GM15510 (cell line): ENCODE results near the gene YOD1.

Source experiments
- POLR2A ChIP-seq: IDR thresholded peaks from 3 replicates; pipeline ENCODE4 v1.6.1; 2011; ENCODE audit warnings: borderline replicate concordance; ENCODE audit not compliant: insufficient read length; ENCODE audit errors: extremely low read depth

The YOD1 gene

DNA sequence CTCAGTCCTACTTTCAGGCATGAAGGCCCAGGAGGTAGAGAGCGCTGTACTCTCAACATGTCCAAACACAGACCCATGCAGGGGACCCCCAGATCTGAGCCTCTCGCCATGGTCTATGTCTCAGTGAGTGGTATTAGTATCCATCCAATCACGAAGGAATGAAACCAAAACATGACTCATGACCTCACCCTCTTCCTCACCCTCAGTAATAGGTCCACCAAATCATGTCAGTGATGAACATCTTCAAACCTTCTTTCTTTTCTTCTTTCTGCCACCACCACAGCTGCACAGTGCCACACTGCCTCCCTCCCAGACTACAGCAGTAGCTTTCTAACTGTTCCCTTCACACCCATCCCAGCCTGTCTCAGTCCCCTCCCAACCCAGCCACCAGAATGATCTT, 35.2 kb downstream of the YOD1 start:
- TF ChIP-seq POLR2A: no peak

DNA sequence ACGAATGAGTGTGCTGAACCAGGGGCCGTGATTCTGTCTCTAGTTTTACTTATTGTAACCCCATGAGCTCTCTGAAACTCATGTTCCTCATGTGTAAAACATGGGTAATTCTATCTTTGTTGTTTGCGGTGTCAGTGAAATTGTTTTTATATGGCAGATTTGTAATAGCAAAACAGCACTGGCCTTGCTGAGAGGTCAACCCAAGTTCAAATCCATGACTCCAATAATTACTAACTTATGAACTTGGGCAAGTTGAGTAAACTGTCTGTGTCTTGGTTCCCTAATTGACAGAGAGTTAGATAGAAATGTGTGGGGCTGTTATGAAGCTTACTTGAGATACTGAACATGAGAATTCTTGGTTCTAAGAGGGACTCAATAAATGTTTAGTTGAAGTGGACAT, 36.3 kb downstream of the YOD1 start:
- no peak for TF ChIP-seq POLR2A

DNA sequence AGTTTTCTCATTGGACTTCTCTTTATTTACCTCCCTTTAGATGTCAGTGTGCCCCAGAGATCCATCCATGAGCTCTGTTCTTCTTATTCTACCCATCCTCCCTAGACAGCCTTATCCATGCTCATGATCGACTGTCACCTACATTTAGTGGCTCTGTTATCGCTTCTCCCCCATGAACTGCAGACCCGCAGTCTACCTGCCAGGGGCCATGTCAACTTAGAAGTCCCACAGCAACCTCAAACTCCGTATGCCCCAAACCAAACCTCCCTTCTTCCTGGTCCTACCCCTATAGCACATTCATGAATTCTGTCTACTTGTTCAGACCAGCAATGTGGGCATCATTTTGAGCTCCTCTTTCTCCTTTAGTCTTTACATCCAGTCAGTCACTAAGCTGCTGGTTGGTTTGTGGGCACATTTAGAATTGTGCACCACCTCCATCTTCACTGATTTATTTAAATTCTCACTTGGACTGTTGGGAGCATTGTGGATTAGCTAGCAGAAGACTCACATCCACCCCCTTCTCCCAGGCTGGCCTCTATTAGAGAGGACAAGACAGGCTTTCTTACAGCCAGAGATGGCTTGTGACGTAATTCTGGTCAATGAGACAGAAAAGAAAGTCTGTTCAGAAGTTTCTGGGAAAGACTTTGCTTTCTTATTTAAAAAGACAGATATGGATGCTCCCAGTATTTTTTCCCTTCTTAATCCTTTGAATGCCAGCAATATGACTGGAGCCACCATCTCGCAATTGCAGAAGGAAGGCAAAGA, 37.5 kb downstream of the YOD1 start:
- no peak for TF ChIP-seq POLR2A

DNA sequence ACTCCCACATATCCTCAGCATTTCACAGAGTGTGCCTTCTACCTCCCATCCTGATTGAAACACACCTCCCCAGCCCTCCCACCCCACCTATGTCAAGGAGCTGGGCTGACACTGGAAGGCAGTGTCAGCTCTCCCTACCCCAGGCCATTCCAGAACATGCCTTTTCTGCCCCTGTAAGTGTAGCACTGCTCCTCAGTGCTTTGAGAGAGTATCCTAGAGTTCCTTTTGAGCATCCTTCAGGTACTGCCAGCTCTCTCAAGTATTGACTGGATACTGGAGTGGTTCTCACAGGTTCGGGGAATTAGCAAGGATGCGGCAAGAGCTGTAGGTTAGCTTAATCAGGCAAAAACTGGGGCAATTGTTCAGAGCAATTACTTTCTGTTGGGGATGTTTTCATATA, 40.3 kb downstream of the YOD1 start:
- no peak for TF ChIP-seq POLR2A

GRCh38 chr1:207009945-207010344, 41.1 kb downstream of the YOD1 start:
- TF ChIP-seq POLR2A: no peak

DNA sequence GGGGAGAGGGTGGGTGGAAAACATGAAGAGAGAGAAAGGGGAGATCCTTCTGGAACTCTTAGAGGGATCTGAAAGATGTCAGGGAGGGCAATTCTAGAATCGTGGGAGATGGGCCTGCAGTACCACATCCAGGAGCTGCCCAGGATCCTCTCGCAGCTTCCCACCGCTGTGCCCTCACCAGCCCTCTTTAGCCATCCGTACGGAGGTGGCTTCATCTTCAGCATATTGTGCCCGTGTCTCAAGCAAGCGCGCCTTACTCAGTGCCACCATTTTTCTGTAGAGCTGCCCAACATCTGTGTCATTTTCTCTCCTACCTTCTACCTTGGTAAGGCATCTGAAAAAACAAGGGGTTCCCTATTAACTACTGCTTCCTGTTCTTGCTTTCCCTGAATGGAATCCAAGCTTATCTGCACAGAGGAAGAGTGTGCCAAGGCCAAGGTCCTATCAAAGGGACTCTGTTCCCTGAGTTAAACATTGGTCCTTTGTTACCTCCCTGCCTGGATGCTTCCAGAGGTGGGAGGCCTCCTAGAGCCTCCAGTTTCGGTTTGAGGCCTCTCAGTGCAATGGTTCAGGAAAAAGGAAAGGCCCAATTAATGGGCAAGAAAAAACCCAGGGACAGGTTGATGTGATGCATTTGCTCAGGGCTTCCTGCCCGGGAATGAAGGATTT, 41.7 kb downstream of the YOD1 start:
- no peak for TF ChIP-seq POLR2A

DNA sequence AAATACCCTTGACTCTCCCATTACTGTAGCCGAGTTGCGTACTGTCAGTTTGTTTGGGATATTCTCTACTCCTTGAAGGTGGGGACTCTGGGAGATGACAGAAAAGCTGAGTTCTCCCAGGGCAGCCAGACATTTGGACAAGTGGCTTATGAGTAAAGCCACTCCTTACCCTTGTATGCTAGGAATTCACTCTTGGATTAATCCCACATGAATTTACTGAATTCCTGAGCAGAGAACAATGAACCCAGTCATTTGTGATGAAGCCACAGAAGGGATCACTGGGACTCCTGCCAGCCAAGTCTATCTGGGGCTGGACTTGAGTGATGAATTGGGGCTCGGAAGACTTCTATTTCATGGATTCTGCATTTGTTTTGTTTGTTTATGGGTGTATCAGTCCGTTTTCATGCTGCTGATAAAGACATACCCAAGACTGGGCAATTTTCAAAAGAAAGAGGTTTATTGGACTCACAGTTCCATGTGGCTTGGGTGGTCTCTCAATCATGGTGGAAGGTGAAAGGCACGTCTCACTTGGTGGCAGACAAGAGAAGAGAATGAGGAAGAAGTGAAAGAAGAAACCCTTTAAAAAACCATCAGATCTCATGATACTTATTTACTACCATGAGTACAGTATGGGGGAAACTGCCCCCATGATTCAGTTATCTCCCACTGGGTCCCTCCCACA, 43.5 kb downstream of the YOD1 start:
- TF ChIP-seq POLR2A: no peak

- TF ChIP-seq POLR2A: no peak
Observed at GRCh38 chr1:207006914-207007313, 44.1 kb downstream of the YOD1 start.

DNA sequence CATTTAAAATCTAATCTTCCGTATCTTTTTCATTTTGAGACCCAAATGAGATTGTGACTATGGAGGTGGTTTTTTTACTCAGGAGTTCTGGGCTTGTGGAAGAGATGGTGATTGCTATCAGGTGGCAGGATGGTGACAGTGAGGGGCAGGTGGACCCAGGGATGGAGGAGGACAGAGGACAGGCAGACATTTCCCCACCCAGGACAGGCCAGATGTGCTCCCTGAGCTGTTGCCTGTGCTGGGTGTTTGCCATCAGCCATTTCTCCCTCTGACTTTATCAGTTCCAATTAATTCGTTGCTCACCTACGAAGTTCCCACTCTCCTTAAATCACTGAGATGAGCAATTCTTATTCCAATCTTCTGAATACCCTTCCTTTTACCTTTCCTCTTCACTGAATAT, 44.9 kb downstream of the YOD1 start:
- no peak for TF ChIP-seq POLR2A

DNA sequence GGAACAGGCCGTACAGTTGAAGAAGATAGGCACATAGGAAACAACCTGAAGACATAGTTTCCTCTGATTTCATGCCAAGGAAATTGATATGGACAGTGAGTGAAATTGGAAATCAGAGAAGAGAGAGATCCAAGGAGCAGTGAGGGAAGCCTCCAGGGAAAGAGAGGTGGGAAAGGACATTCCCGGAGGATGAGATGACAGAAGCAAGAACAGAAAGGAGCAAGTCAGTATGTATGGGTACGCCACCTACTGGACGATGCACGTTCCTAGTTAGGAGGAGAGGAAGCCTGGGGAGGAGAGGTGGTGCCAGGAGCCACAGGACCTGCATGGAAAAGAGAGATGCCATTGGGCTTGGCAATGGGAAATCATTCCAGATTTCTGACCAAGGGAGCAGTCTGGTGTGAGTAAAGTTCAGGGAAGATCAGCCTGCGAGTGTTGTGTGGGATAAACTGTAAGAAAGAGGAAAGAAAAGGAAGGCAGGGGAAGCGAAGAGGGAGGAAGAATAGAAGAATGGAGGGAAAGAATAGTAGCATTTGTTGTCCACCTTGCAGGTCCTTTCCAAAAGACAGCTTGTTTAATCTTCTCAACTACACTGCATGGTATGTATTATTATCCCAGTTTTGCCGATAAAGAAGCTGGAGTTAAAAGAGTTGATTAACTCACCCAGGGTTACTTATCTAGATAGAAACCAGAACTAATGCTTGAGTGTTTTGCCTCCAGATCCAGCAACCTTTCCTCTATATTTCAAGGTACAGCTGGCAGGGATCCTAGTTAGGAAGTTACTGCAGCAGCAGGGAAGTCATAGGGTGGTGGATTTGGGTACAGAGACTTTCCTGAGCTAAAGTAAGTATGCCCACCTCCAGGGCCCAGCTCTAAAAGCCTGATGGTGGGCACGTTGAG, 45.8 kb downstream of the YOD1 start:
- no peak for TF ChIP-seq POLR2A

DNA sequence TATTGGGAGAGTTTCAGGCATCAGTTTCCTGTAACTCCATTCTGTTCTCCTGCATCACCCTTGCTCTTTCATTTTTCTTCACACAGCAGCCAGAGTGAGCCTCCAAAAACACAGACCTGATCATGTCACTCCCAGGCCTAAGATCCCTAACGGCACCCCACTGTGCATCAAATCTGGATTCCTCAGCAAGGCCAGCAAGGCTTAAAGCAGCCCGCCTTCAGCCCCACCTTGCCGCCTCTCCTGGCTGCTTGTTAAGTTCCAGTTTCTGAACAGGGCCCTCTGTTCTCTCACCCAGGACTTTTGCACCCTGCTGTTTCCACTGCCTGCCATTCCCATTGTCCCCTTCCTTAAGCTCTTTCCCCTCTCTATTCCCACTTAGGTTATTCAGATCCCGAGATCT, 47.8 kb downstream of the YOD1 start:
- TF ChIP-seq POLR2A: no peak

- no peak for TF ChIP-seq POLR2A
Observed at GRCh38 chr1:207002724-207003146, 48.3 kb downstream of the YOD1 start.

DNA sequence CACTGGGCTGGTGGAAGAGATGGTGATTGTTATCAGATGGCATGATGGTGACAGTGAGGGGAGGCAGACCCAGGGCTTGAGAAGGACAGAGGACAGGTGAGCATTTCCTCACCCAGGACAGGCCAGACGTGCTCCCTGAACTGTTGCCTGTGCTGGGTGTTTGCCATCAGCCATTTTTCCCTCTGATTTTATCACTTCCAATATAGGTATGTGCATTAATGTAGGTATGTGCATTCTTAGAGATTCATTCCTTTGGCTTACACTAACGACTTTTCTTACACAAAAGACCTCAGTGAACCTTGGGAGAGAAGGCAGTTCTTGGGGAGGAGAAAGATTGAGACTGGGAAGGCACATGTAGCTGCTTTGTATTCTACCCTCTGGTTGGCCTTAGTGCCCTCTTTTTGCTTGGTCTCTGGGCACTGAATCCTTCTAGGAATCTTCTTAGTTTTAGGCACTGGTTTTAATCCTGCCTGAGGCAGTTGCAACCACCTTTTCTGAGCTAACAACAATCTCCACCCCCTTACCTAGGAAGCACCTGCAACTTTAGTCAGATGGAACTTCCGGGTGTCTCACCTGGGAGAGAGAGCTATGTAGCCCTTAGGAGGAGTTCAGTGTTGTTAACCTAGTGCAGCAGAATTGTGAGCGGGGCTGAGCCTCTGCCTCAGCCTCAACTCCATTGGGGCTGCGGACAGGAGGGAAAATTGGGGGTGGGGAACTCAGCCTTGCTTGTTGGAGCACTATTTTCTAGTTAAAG, 49.3 kb downstream of the YOD1 start:
- no peak for TF ChIP-seq POLR2A

GRCh38 chr1:207000651-207001291, 50.2 kb downstream of the YOD1 start:
- no peak for TF ChIP-seq POLR2A

GRCh38 chr1:206998816-206999215, 52.2 kb downstream of the YOD1 start:
- no peak for TF ChIP-seq POLR2A
